ENCODE measurements around the gene PHOSPHO2. TPM values are rescaled to one million over a fixed set of nuclear protein-coding genes. Genes with fewer than 3 reads are reported as not detected.
"Not testable (repeated sequence)": the region's sequence is repeated elsewhere in the genome, so short reads cannot be mapped to it uniquely, and the experiment has no call there.

Gene PHOSPHO2
- total RNA-seq, 3 donors from 2014 or later (not counting 1 experiment from before 2014, with no cell fraction given), result 3.6 to 9.5 (median 5.8) TPM

- H3K4me3 ChIP-seq (ENCODE audit: low read length), result no peak overlapping the region
- H3K27me3 ChIP-seq (ENCODE audit: control insufficient read depth, insufficient read depth, low read length), result peaks cover 3% of the 10 kb centered on the region
- Mint-ChIP-seq H3K4me1 (peaks cover 17 to 19% of the 10 kb centered on the region in 2 donors), H3K27ac (peak overlapping the region; percentile 37 to 97), H3K9me3 (peaks cover 3 to 9% of the 10 kb centered on the region in 2 donors), H3K27me3 (ENCODE audit: low read depth in 2 of 2) (peaks cover 21 to 29% of the 10 kb centered on the region in 2 donors), H3K4me3 (no peak overlapping the region), H3K36me3 (peaks cover 14% of the 10 kb centered on the region)
- intact Hi-C loops (cut with micrococcal nuclease), result loop anchor here (5.0 to 10.0 kb wide), 3 partner anchors 40 to 132 kb away; partner anchors contain the start of genes KLHL23, METTL5, SSB and UBR3
- peaks cover under 1% of the 10 kb centered on the region for H3K36me3 ChIP-seq (ENCODE audit: control insufficient read depth, insufficient read depth, low read length)
- TF ChIP-seq CTCF (IDR thresholded peaks at IDR 0.05), result no peak
- WGBS (ENCODE audit: insufficient coverage), result 74% methylated on average over 2 of the region's 3 CpGs
- ATAC-seq, result no peak
- H3K4me1 ChIP-seq (ENCODE audit: control insufficient read depth, insufficient read depth, low read length), result peaks cover 11% of the 10 kb centered on the region
- DNase-seq, result no peak
- H3K9me3 ChIP-seq (ENCODE audit: control insufficient read depth, insufficient read depth, low read length), result no peaks in the 10 kb centered on the region
- H3K27ac ChIP-seq (ENCODE audit: low read length), result no peak overlapping the region
These were observed 1.6 kb upstream of the PHOSPHO2 start for GRCh38 chr2:169692718-169693117.

GRCh38 chr2:169693360-169693759 is 909 bp upstream of the PHOSPHO2 start:
- Mint-ChIP-seq H3K4me3 (peak overlapping the region; percentile 97), H3K4me1 (peaks cover 17 to 19% of the 10 kb centered on the region in 2 donors), H3K36me3 (peaks cover 14% of the 10 kb centered on the region), H3K27me3 (ENCODE audit: low read depth in 2 of 2) (peaks cover 21 to 29% of the 10 kb centered on the region in 2 donors), H3K9me3 (peaks cover 3 to 9% of the 10 kb centered on the region in 2 donors), H3K27ac (peak overlapping the region; percentile 97 to 98)
- DNase-seq, result peak in 1 of 2 donors; percentile 60
- H3K4me3 ChIP-seq (ENCODE audit: low read length), result no peak overlapping the region
- peaks cover 11% of the 10 kb centered on the region for H3K4me1 ChIP-seq (ENCODE audit: control insufficient read depth, insufficient read depth, low read length)
- TF ChIP-seq CTCF (IDR thresholded peaks at IDR 0.05), result peak; percentile 15
- H3K27me3 ChIP-seq (ENCODE audit: control insufficient read depth, insufficient read depth, low read length), result peaks cover 3% of the 10 kb centered on the region
- ATAC-seq, result no peak
- intact Hi-C loops (cut with micrococcal nuclease), result loop anchor here (5.0 to 10.0 kb wide), 3 partner anchors 39 to 131 kb away; partner anchors contain the start of genes KLHL23, METTL5, SSB and UBR3
- 23% methylated on average over 2 of the region's 4 CpGs for WGBS (ENCODE audit: insufficient coverage)
- peaks cover 2% of the 10 kb centered on the region for H3K36me3 ChIP-seq (ENCODE audit: control insufficient read depth, insufficient read depth, low read length)
- no peaks in the 10 kb centered on the region for H3K9me3 ChIP-seq (ENCODE audit: control insufficient read depth, insufficient read depth, low read length)
- H3K27ac ChIP-seq (ENCODE audit: low read length), result peak overlapping the region; percentile 90

- peaks cover 3% of the 10 kb centered on the region for H3K27me3 ChIP-seq (ENCODE audit: control insufficient read depth, insufficient read depth, low read length)
- TF ChIP-seq CTCF (IDR thresholded peaks at IDR 0.05), result no peak
- Mint-ChIP-seq H3K4me3 (peak overlapping the region; percentile 97), H3K27ac (peak overlapping the region; percentile 97 to 98), H3K27me3 (ENCODE audit: low read depth in 2 of 2) (peaks cover 15 to 23% of the 10 kb centered on the region in 2 donors), H3K36me3 (peaks cover 14% of the 10 kb centered on the region), H3K4me1 (peaks cover 17 to 19% of the 10 kb centered on the region in 2 donors), H3K9me3 (peaks cover 3 to 9% of the 10 kb centered on the region in 2 donors)
- H3K36me3 ChIP-seq (ENCODE audit: control insufficient read depth, insufficient read depth, low read length), result peaks cover 8% of the 10 kb centered on the region
- WGBS (ENCODE audit: insufficient coverage), result 35% methylated on average over 8 of the region's 8 CpGs
- H3K27ac ChIP-seq (ENCODE audit: low read length), result peak overlapping the region; percentile 90
- ATAC-seq (no peak), DNase-seq (no peak)
- intact Hi-C loops (cut with micrococcal nuclease), result loop anchor here (2.0 to 10.0 kb wide), 4 partner anchors 37 to 130 kb away; partner anchors contain the start of genes KLHL23, METTL5, PPIG and SSB
- peak overlapping the region; percentile 64 for H3K4me3 ChIP-seq (ENCODE audit: low read length)
- H3K4me1 ChIP-seq (ENCODE audit: control insufficient read depth, insufficient read depth, low read length), result peaks cover 11% of the 10 kb centered on the region
- no peaks in the 10 kb centered on the region for H3K9me3 ChIP-seq (ENCODE audit: control insufficient read depth, insufficient read depth, low read length)
These were observed 608 bp downstream of the PHOSPHO2 start for GRCh38 chr2:169694894-169695260.

- no peak for TF ChIP-seq CTCF (IDR thresholded peaks at IDR 0.05)
These were observed 2.1 kb downstream of the PHOSPHO2 start for GRCh38 chr2:169696381-169696780.

GRCh38 chr2:169699173-169699572 is 4.9 kb downstream of the PHOSPHO2 start:
- ATAC-seq; H3K9me3 Mint-ChIP-seq; H3K27me3 ChIP-seq (ENCODE audit: control insufficient read depth, insufficient read depth, low read length); H3K27me3 Mint-ChIP-seq (ENCODE audit: low read depth in 2 of 2); H3K36me3 Mint-ChIP-seq; DNase-seq; H3K27ac ChIP-seq (ENCODE audit: low read length); H3K9me3 ChIP-seq (ENCODE audit: control insufficient read depth, insufficient read depth, low read length); H3K4me3 ChIP-seq (ENCODE audit: low read length); H3K4me3 Mint-ChIP-seq; H3K27ac Mint-ChIP-seq; H3K4me1 ChIP-seq (ENCODE audit: control insufficient read depth, insufficient read depth, low read length): not testable (repeated sequence)
- intact Hi-C loops (cut with micrococcal nuclease), result loop anchor here (10.0 kb wide), 2 partner anchors 96 to 126 kb away; partner anchors contain the start of genes METTL5, SSB and UBR3
- WGBS (ENCODE audit: insufficient coverage), result 100% methylated on average over 1 of the region's 2 CpGs
- peaks cover 9 to 10% of the 10 kb centered on the region in 2 donors for H3K4me1 Mint-ChIP-seq
- peaks cover 14% of the 10 kb centered on the region for H3K36me3 ChIP-seq (ENCODE audit: control insufficient read depth, insufficient read depth, low read length)

More at GRCh38 chr2:169696381-169696780, 2.1 kb downstream of the PHOSPHO2 start:
- peak overlapping the region in 1 of 2 donors; percentile 98 for H3K27ac Mint-ChIP-seq
- ATAC-seq, result no peak
- Histone ChIP-seq H3K27ac (ENCODE audit: low read length) (no peak overlapping the region), H3K27me3 (ENCODE audit: control insufficient read depth, insufficient read depth, low read length) (peaks cover 3% of the 10 kb centered on the region), H3K36me3 (ENCODE audit: control insufficient read depth, insufficient read depth, low read length) (peaks cover 14% of the 10 kb centered on the region), H3K9me3 (ENCODE audit: control insufficient read depth, insufficient read depth, low read length) (no peaks in the 10 kb centered on the region), H3K4me3 (ENCODE audit: low read length) (no peak overlapping the region), H3K4me1 (ENCODE audit: control insufficient read depth, insufficient read depth, low read length) (peaks cover 11% of the 10 kb centered on the region)
- H3K36me3 Mint-ChIP-seq, result peaks cover 5% of the 10 kb centered on the region
- peaks cover 0 to 4% of the 10 kb centered on the region in 2 donors for H3K9me3 Mint-ChIP-seq
- intact Hi-C loops (cut with micrococcal nuclease), result loop anchor here (10.0 kb wide), 2 partner anchors 98 to 128 kb away; partner anchors contain the start of genes METTL5, SSB and UBR3
- H3K4me3 Mint-ChIP-seq, result no peak overlapping the region
- H3K27me3 Mint-ChIP-seq (ENCODE audit: low read depth in 2 of 2), result peaks cover 10 to 14% of the 10 kb centered on the region in 2 donors
- peaks cover 17 to 19% of the 10 kb centered on the region in 2 donors for H3K4me1 Mint-ChIP-seq
- DNase-seq, result no peak

All from natural killer cell (primary cell).